Activated T-cell treated with anti-CD3 and anti-CD28 coated beads, Interleukin-2, amount 50 U/mL, for 24 hours (primary cell): ENCODE data around the gene WDFY4.

ENCODE experiments used
- DNase-seq: peaks from one replicate; pipeline ENCODE4 v3.0.0-alpha.2; 2020
- H3K27ac Mint-ChIP-seq: 2 replicates; pipeline ENCODE4 v1.8.0; 2020; ENCODE audit warnings: mild to moderate bottlenecking, mixed read lengths
- H3K27me3 Mint-ChIP-seq: 2 replicates; pipeline ENCODE4 v1.8.0; 2020; ENCODE audit warnings: mixed read lengths
- H3K36me3 Mint-ChIP-seq: 2 replicates; pipeline ENCODE4 v1.8.0; 2020; ENCODE audit warnings: low read depth, mixed read lengths
- H3K4me1 Mint-ChIP-seq: 2 replicates; pipeline ENCODE4 v1.8.0; 2020; ENCODE audit warnings: low read depth, mixed read lengths
- H3K4me3 Mint-ChIP-seq: 2 replicates; pipeline ENCODE4 v1.8.0; 2020; ENCODE audit warnings: mild to moderate bottlenecking, moderate library complexity, mixed read lengths
- H3K9me3 Mint-ChIP-seq: 2 replicates; pipeline ENCODE4 v1.8.0; 2020; ENCODE audit warnings: mixed read lengths

WDFY4 gene

GRCh38 chr10:48838834-48839233, 154.2 kb downstream of the WDFY4 start:
- no peaks in the 10 kb centered on the region for H3K36me3 Mint-ChIP-seq
- H3K27ac Mint-ChIP-seq = no peak overlapping the region
- H3K4me3 Mint-ChIP-seq = no peak overlapping the region
- DNase-seq = no peak
- H3K4me1 Mint-ChIP-seq = no peaks in the 10 kb centered on the region
- no peaks in the 10 kb centered on the region for H3K9me3 Mint-ChIP-seq
- peaks cover 3% of the 10 kb centered on the region for H3K27me3 Mint-ChIP-seq

- Mint-ChIP-seq H3K27ac (no peak overlapping the region), H3K4me3 (no peak overlapping the region), H3K27me3 (peaks cover 3% of the 10 kb centered on the region), H3K4me1 (no peaks in the 10 kb centered on the region), H3K36me3 (no peaks in the 10 kb centered on the region), H3K9me3 (no peaks in the 10 kb centered on the region)
- no peak for DNase-seq
Measured at GRCh38 chr10:48839809-48840679, 155.4 kb downstream of the WDFY4 start.

- H3K4me3 Mint-ChIP-seq = no peak overlapping the region
- H3K36me3 Mint-ChIP-seq = no peaks in the 10 kb centered on the region
- no peaks in the 10 kb centered on the region for H3K27me3 Mint-ChIP-seq
- no peaks in the 10 kb centered on the region for H3K9me3 Mint-ChIP-seq
- no peaks in the 10 kb centered on the region for H3K4me1 Mint-ChIP-seq
- no peak overlapping the region for H3K27ac Mint-ChIP-seq
- DNase-seq = no peak
Measured at GRCh38 chr10:48842231-48842630, 157.6 kb downstream of the WDFY4 start.

GRCh38 chr10:48843198-48843597, 158.5 kb downstream of the WDFY4 start:
- H3K9me3 Mint-ChIP-seq = no peaks in the 10 kb centered on the region

GRCh38 chr10:48844616-48845015, 159.9 kb downstream of the WDFY4 start:
- no peaks in the 10 kb centered on the region for H3K36me3 Mint-ChIP-seq
- DNase-seq = no peak
- H3K4me1 Mint-ChIP-seq = no peaks in the 10 kb centered on the region
- no peaks in the 10 kb centered on the region for H3K27me3 Mint-ChIP-seq
- H3K9me3 Mint-ChIP-seq = no peaks in the 10 kb centered on the region
- H3K27ac Mint-ChIP-seq = no peak overlapping the region
- H3K4me3 Mint-ChIP-seq = no peak overlapping the region

More at GRCh38 chr10:48843198-48843597, 158.5 kb downstream of the WDFY4 start:
- no peaks in the 10 kb centered on the region for H3K36me3 Mint-ChIP-seq
- H3K4me3 Mint-ChIP-seq = no peak overlapping the region
- no peak overlapping the region for H3K27ac Mint-ChIP-seq
- DNase-seq = no peak
- H3K27me3 Mint-ChIP-seq = no peaks in the 10 kb centered on the region
- H3K4me1 Mint-ChIP-seq = no peaks in the 10 kb centered on the region

- no peaks in the 10 kb centered on the region for H3K36me3 Mint-ChIP-seq
- no peaks in the 10 kb centered on the region for H3K9me3 Mint-ChIP-seq
- DNase-seq = no peak
- no peaks in the 10 kb centered on the region for H3K27me3 Mint-ChIP-seq
- H3K27ac Mint-ChIP-seq = no peak overlapping the region
- H3K4me3 Mint-ChIP-seq = no peak overlapping the region
- no peaks in the 10 kb centered on the region for H3K4me1 Mint-ChIP-seq
Measured at GRCh38 chr10:48845512-48845911, 160.8 kb downstream of the WDFY4 start.

- DNase-seq = no peak
- Mint-ChIP-seq H3K27ac (no peak overlapping the region), H3K9me3 (no peaks in the 10 kb centered on the region), H3K36me3 (no peaks in the 10 kb centered on the region), H3K4me3 (no peak overlapping the region), H3K27me3 (no peaks in the 10 kb centered on the region), H3K4me1 (no peaks in the 10 kb centered on the region)
Measured at GRCh38 chr10:48847691-48848090, 163.0 kb downstream of the WDFY4 start.

GRCh38 chr10:48856855-48857254, 172.2 kb downstream of the WDFY4 start:
- Mint-ChIP-seq H3K4me1 (no peaks in the 10 kb centered on the region), H3K4me3 (no peak overlapping the region), H3K27me3 (no peaks in the 10 kb centered on the region), H3K9me3 (no peaks in the 10 kb centered on the region), H3K36me3 (no peaks in the 10 kb centered on the region), H3K27ac (no peak overlapping the region)
- no peak for DNase-seq

- Mint-ChIP-seq H3K36me3 (no peaks in the 10 kb centered on the region), H3K4me3 (no peak overlapping the region), H3K27me3 (no peaks in the 10 kb centered on the region), H3K4me1 (no peaks in the 10 kb centered on the region), H3K9me3 (no peaks in the 10 kb centered on the region), H3K27ac (no peak overlapping the region)
- DNase-seq = no peak
Measured at GRCh38 chr10:48872234-48872633, 187.6 kb downstream of the WDFY4 start.

- Mint-ChIP-seq H3K36me3 (no peaks in the 10 kb centered on the region), H3K27me3 (no peaks in the 10 kb centered on the region), H3K27ac (no peak overlapping the region), H3K4me1 (no peaks in the 10 kb centered on the region), H3K9me3 (no peaks in the 10 kb centered on the region), H3K4me3 (no peak overlapping the region)
- DNase-seq = no peak
Measured at GRCh38 chr10:48878091-48878490, 193.4 kb downstream of the WDFY4 start.

GRCh38 chr10:48879451-48879850, 194.8 kb downstream of the WDFY4 start:
- Mint-ChIP-seq H3K4me1 (no peaks in the 10 kb centered on the region), H3K9me3 (no peaks in the 10 kb centered on the region), H3K27ac (no peak overlapping the region), H3K27me3 (no peaks in the 10 kb centered on the region), H3K4me3 (no peak overlapping the region), H3K36me3 (no peaks in the 10 kb centered on the region)
- DNase-seq = no peak

GRCh38 chr10:48880016-48880705, 195.5 kb downstream of the WDFY4 start:
- DNase-seq = no peak
- Mint-ChIP-seq H3K27me3 (no peaks in the 10 kb centered on the region), H3K27ac (no peak overlapping the region), H3K36me3 (no peaks in the 10 kb centered on the region), H3K9me3 (no peaks in the 10 kb centered on the region), H3K4me1 (no peaks in the 10 kb centered on the region), H3K4me3 (no peak overlapping the region)

- H3K27me3 Mint-ChIP-seq = peaks cover 2% of the 10 kb centered on the region
- H3K4me1 Mint-ChIP-seq = no peaks in the 10 kb centered on the region
- H3K27ac Mint-ChIP-seq = no peak overlapping the region
- no peaks in the 10 kb centered on the region for H3K36me3 Mint-ChIP-seq
- no peaks in the 10 kb centered on the region for H3K9me3 Mint-ChIP-seq
- H3K4me3 Mint-ChIP-seq = no peak overlapping the region
- no peak for DNase-seq
Measured at GRCh38 chr10:48881937-48882336, 197.3 kb downstream of the WDFY4 start.

- Mint-ChIP-seq H3K27me3 (peaks cover 2% of the 10 kb centered on the region), H3K36me3 (no peaks in the 10 kb centered on the region), H3K4me1 (no peaks in the 10 kb centered on the region), H3K9me3 (no peaks in the 10 kb centered on the region), H3K4me3 (no peak overlapping the region), H3K27ac (no peak overlapping the region)
- no peak for DNase-seq
Measured at GRCh38 chr10:48882881-48883280, 198.2 kb downstream of the WDFY4 start.

- H3K36me3 Mint-ChIP-seq = no peaks in the 10 kb centered on the region
- H3K9me3 Mint-ChIP-seq = no peaks in the 10 kb centered on the region
- DNase-seq = no peak
- no peaks in the 10 kb centered on the region for H3K4me1 Mint-ChIP-seq
- H3K27me3 Mint-ChIP-seq = peaks cover 2% of the 10 kb centered on the region
- no peak overlapping the region for H3K4me3 Mint-ChIP-seq
- H3K27ac Mint-ChIP-seq = no peak overlapping the region
Measured at GRCh38 chr10:48883701-48884100, 199.0 kb downstream of the WDFY4 start.
